H1 (cell line): ENCODE results near the gene UMAD1. TPM values are rescaled to one million over a fixed set of nuclear protein-coding genes. Genes with fewer than 3 reads are reported as not detected.

Experiments
- CTCF ChIA-PET: fragments of 300-600 bp; sonication (Branson Sonifier 250); formaldehyde crosslinking; loops from one replicate; lab custom pipeline; 2021; ENCODE audit not compliant: partially characterized antibody; lab: Charles Lee
- POLR2A ChIA-PET: fragments of 300-600 bp; sonication (Branson Sonifier 250); formaldehyde crosslinking; loops from one replicate; lab custom pipeline; 2021; ENCODE audit warnings: inconsistent platforms; ENCODE audit not compliant: partially characterized antibody; lab: Charles Lee
- DNase-seq, 2 experiments: peaks; one replicate each; pipeline versions ENCODE4 v3.0.0 to v3.0.0-alpha.2; 2010 to 2022; ENCODE audit warnings: low spot score in 2 of 2, low read depth in 1 of 2, mixed read lengths in 1 of 2
- FAIRE-seq: peaks from 2 replicates; lab custom pipeline; 2011; peaks lifted over from hg19 to GRCh38; lab: Jason Lieb, UNC
- H2AFZ ChIP-seq: 2 replicates; pipeline ENCODE4 v1.8.1; 2012; ENCODE audit warnings: low read length, inconsistent platforms
- H2AK5ac ChIP-seq: 2 replicates; pipeline ENCODE4 v1.6.1; 2013; ENCODE audit warnings: low read depth, low read length
- H2BK120ac ChIP-seq: replicated peaks from 2 replicates; pipeline ENCODE3; 2013; ENCODE audit warnings: low read depth, low read length, inconsistent platforms
- H2BK12ac ChIP-seq: 2 replicates; pipeline ENCODE4 v1.6.1; 2013; ENCODE audit warnings: low read depth, low read length
- H2BK15ac ChIP-seq: 2 replicates; pipeline ENCODE4 v1.6.1; 2013; ENCODE audit warnings: low read length
- H2BK20ac ChIP-seq: 2 replicates; pipeline ENCODE4 v1.6.1; 2013; ENCODE audit warnings: low read length
- H2BK5ac ChIP-seq: 2 replicates; pipeline ENCODE4 v1.6.1; 2013; ENCODE audit warnings: low read depth, low read length
- H3K14ac ChIP-seq: 2 replicates; pipeline ENCODE4 v1.6.1; 2013; ENCODE audit warnings: inconsistent platforms; ENCODE audit not compliant: insufficient read length
- H3K18ac ChIP-seq: 2 replicates; pipeline ENCODE4 v1.6.1; 2013; ENCODE audit warnings: low read length; ENCODE audit errors: extremely low read depth
- H3K23ac ChIP-seq: 2 replicates; pipeline ENCODE4 v1.6.1; 2013; ENCODE audit warnings: inconsistent platforms; ENCODE audit not compliant: insufficient read length
- H3K23me2 ChIP-seq: 2 replicates; pipeline ENCODE4 v1.6.1; 2013; ENCODE audit warnings: low read depth, low read length
- H3K27ac ChIP-seq: 2 replicates; pipeline ENCODE4 v1.6.1; 2011; ENCODE audit warnings: low read depth, low read length, inconsistent platforms
- H3K27me3 ChIP-seq, 4 experiments: replicated peaks in 1 of 4; 1 replicate in 1 of 4; 2 replicates in 3 of 4; pipeline versions ENCODE4 v1.6.1 to v1.8.1; 2011 to 2013; ENCODE audit warnings: low read length in 3 of 4, mild to moderate bottlenecking in 3 of 4, inconsistent platforms in 2 of 4, mixed read lengths in 2 of 4, moderate library complexity in 1 of 4; ENCODE audit not compliant: control insufficient read depth in 3 of 4, insufficient read depth in 3 of 4; ENCODE audit errors: extremely low read depth in 1 of 4
- H3K36me3 ChIP-seq, 4 experiments: 2 replicates each; pipeline versions ENCODE4 v1.6.1 to v1.8.1; 2011 to 2013; ENCODE audit warnings: mild to moderate bottlenecking in 4 of 4, low read length in 3 of 4, moderate library complexity in 2 of 4, control low read depth in 1 of 4, inconsistent platforms in 1 of 4; ENCODE audit not compliant: insufficient read depth in 4 of 4, control insufficient read depth in 2 of 4
- H3K4ac ChIP-seq: replicated peaks from 2 replicates; pipeline ENCODE3; 2013; ENCODE audit warnings: low read length, low read depth, mixed read lengths, inconsistent platforms; ENCODE audit not compliant: insufficient read length
- H3K4me1 ChIP-seq, 4 experiments: replicated peaks in 1 of 4; 1 replicate in 1 of 4; 2 replicates in 3 of 4; pipeline versions ENCODE4 v1.6.1 to v1.8.1; 2011 to 2013; ENCODE audit warnings: low read length in 3 of 4, inconsistent platforms in 2 of 4, mixed read lengths in 1 of 4; ENCODE audit not compliant: insufficient read depth in 4 of 4, control insufficient read depth in 3 of 4
- H3K4me2 ChIP-seq, 2 experiments: 2 replicates each; pipeline versions ENCODE4 v1.6.1 to v1.8.1; 2011 to 2013; ENCODE audit warnings: low read depth in 2 of 2, low read length in 2 of 2, control low read depth in 1 of 2, inconsistent platforms in 1 of 2, mild to moderate bottlenecking in 1 of 2; ENCODE audit not compliant: insufficient read depth in 1 of 2
- H3K4me3 ChIP-seq, 4 experiments: fragments of 200-600, 300-600 bp in 1 of 4; sonication (generic), shearing (Covaris generic), sonication (Bioruptor Twin) in 1 of 4; 2 replicates each; pipeline versions ENCODE4 v1.5.1 to v1.8.1; 2011 to 2016; ENCODE audit warnings: low read length in 4 of 4, low read depth in 3 of 4, control low read depth in 2 of 4, inconsistent platforms in 2 of 4, mild to moderate bottlenecking in 2 of 4, mixed read lengths in 1 of 4, moderate library complexity in 1 of 4; ENCODE audit not compliant: insufficient read depth in 2 of 4; ENCODE audit errors: extremely low read depth in 1 of 4
- H3K56ac ChIP-seq: replicated peaks from 2 replicates; pipeline ENCODE3; 2013; ENCODE audit warnings: low read depth, mild to moderate bottlenecking, mixed read lengths, low read length, inconsistent platforms; ENCODE audit not compliant: insufficient read length
- H3K79me1 ChIP-seq: 2 replicates; pipeline ENCODE4 v1.6.1; 2013; ENCODE audit warnings: low read depth, low read length, control low read depth
- H3K79me2 ChIP-seq, 2 experiments: 2 replicates each; pipeline versions ENCODE4 v1.6.1 to v1.8.1; 2012 to 2013; ENCODE audit warnings: low read length in 2 of 2, mild to moderate bottlenecking in 2 of 2, inconsistent platforms in 1 of 2; ENCODE audit not compliant: insufficient read depth in 2 of 2, control insufficient read depth in 1 of 2
- H3K9ac ChIP-seq, 4 experiments: replicated peaks in 1 of 4; 1 replicate in 1 of 4; 2 replicates in 3 of 4; pipeline versions ENCODE4 v1.6.1 to v1.8.1; 2011 to 2013; ENCODE audit warnings: low read depth in 3 of 4, low read length in 3 of 4, control low read depth in 2 of 4, mild to moderate bottlenecking in 2 of 4, moderate library complexity in 2 of 4, inconsistent platforms in 1 of 4; ENCODE audit errors: extremely low read depth in 1 of 4
- H3K9me3 ChIP-seq, 2 experiments: 2 replicates each; pipeline versions ENCODE4 v1.6.1 to v1.8.1; 2012 to 2013; ENCODE audit warnings: mild to moderate bottlenecking in 2 of 2, moderate library complexity in 2 of 2, control low read depth in 1 of 2, inconsistent platforms in 1 of 2, low read depth in 1 of 2, low read length in 1 of 2, mixed read lengths in 1 of 2; ENCODE audit not compliant: insufficient read depth in 2 of 2
- H4K20me1 ChIP-seq, 2 experiments: replicated peaks in 1 of 2; 2 replicates each; pipeline versions ENCODE3 to v1.8.1; 2011 to 2013; ENCODE audit warnings: inconsistent platforms in 2 of 2, low read length in 2 of 2, mild to moderate bottlenecking in 1 of 2; ENCODE audit not compliant: insufficient read depth in 2 of 2, control insufficient read depth in 1 of 2
- H4K5ac ChIP-seq: 2 replicates; pipeline ENCODE4 v1.6.1; 2013; ENCODE audit warnings: low read length, low read depth, mixed read lengths, inconsistent platforms; ENCODE audit not compliant: insufficient read length
- H4K8ac ChIP-seq: 2 replicates; pipeline ENCODE4 v1.8.0; 2013; ENCODE audit warnings: mild to moderate bottlenecking, moderate library complexity, low read length, inconsistent platforms; ENCODE audit not compliant: insufficient read depth; ENCODE audit errors: extremely low read depth
- H4K91ac ChIP-seq: replicated peaks from 2 replicates; pipeline ENCODE3; 2013; ENCODE audit warnings: low read length, mixed read lengths, inconsistent platforms; ENCODE audit not compliant: insufficient read length
- EZH2 ChIP-seq: fragments of 200-600 bp; sonication (generic); IDR thresholded peaks from 2 replicates; pipeline ENCODE4 v1.7.1; 2012; ENCODE audit warnings: low read depth, mild to moderate bottlenecking, moderate library complexity, low read length, inconsistent platforms; ENCODE audit not compliant: severe bottlenecking
- RAD21 ChIP-seq, 2 experiments: IDR thresholded peaks in 1 of 2; conservative IDR thresholded peaks in 1 of 2; 2 replicates each; pipeline ENCODE4 v1.6.1; 2011; ENCODE audit warnings: low read depth in 2 of 2, low read length in 2 of 2, improper control_type of control experiment in 1 of 2, inconsistent platforms in 1 of 2, mild to moderate bottlenecking in 1 of 2, moderate library complexity in 1 of 2
- SIX5 ChIP-seq: IDR thresholded peaks from 2 replicates; pipeline ENCODE4 v1.6.1; 2011; ENCODE audit warnings: mild to moderate bottlenecking, low read depth, low read length
- TAF1 ChIP-seq: IDR thresholded peaks from 2 replicates; pipeline ENCODE4 v1.6.1; 2011; ENCODE audit warnings: mild to moderate bottlenecking, low read depth, low read length
- TBP ChIP-seq: IDR thresholded peaks from 2 replicates; pipeline ENCODE4 v1.6.1; 2011; ENCODE audit warnings: low read depth, low read length, improper control_type of control experiment
- WGBS, 2 experiments: shearing (Covaris generic) in 1 of 2; methylation state at CpG; one replicate each; pipeline versions ENCODE4 v1.1.6 to v1.1.7; 2013 to 2015; ENCODE audit warnings: low lambda C conversion rate in 2 of 2, mixed read lengths in 2 of 2, inconsistent platforms in 1 of 2, low coverage in 1 of 2, missing lambda C conversion rate in 1 of 2; ENCODE audit not compliant: insufficient replicate concordance in 2 of 2, insufficient coverage in 1 of 2, insufficient read length in 1 of 2; ENCODE audit errors: extremely low coverage in 1 of 2, missing lambda C conversion rate in 1 of 2; 5-methylcytosine and 5-hydroxymethylcytosine counted together
- polyA plus RNA-seq, 7 experiments: library from polyadenylated mRNA; depleted of rRNA in 3 of 7; stranded (reverse) in 5 of 7; unstranded in 2 of 7; fragments of >200 nt in 5 of 7; fragments of 200-250 nt in 2 of 7; gene quantifications; 1 replicate in 5 of 7; 2 replicates in 1 of 7; 4 replicates in 1 of 7; pipeline versions ENCODE4 v1.2.1 to v1.2.3, GENCODE V29; 2011 to 2013; ENCODE audit warnings: missing spikeins in 2 of 7, mixed read lengths in 2 of 7
- total RNA-seq: library from RNA; stranded (reverse); fragmentation: NEBNext Ultra II Directional; extraction: Animal tissue kit (Norgen Biotek cat#: 25700); gene quantifications from 2 replicates; pipeline ENCODE4 v1.2.1, GENCODE V29; 2021
- TF ChIP-seq, protein P1 (sequence below): IDR thresholded peaks from 2 replicates; pipeline ENCODE4 v1.6.1; 2012; ENCODE audit warnings: inconsistent platforms

The UMAD1 gene
- total and polyA plus RNA-seq, 2 of the 8 experiments (the other 6 are each of a cell fraction or from before 2014, with no cell fraction given): 10.4 to 12.3 TPM

GRCh38 chr7:7647495-7648036, 7.0 kb downstream of the UMAD1 start:
- Histone ChIP-seq H3K4me3 (no peak overlapping the region), H4K8ac (no peak overlapping the region), H2AK5ac (no peak overlapping the region), H3K4ac (no peak overlapping the region), H2BK12ac (no peak overlapping the region), H2BK15ac (no peak overlapping the region), H4K91ac (no peak overlapping the region), H2BK5ac (no peak overlapping the region), H3K79me2 (peaks cover 0 to 38% of the 10 kb centered on the region in 2 experiments; a peak in 3 of 4 replicates), H3K27ac (no peak overlapping the region), H3K4me1 (peaks cover 0 to 3% (median 0%) of the 10 kb centered on the region in 4 experiments; a peak in 1 of 7 replicates), H2BK20ac (no peak overlapping the region), H4K20me1 (no peaks in the 10 kb centered on the region), H3K14ac (no peak overlapping the region), H4K5ac (no peak overlapping the region), H3K36me3 (no peaks in the 10 kb centered on the region), H3K9me3 (no peaks in the 10 kb centered on the region), H3K18ac (no peak overlapping the region), H3K9ac (no peak overlapping the region), H3K56ac (no peak overlapping the region), H3K23ac (no peak overlapping the region), H3K79me1 (peaks cover 3% of the 10 kb centered on the region), H3K23me2 (no peaks in the 10 kb centered on the region), H2AFZ (no peak overlapping the region), H3K4me2 (no peak overlapping the region), H2BK120ac (no peak overlapping the region), H3K27me3 (no peaks in the 10 kb centered on the region)
- TF ChIP-seq RAD21 (IDR thresholded peaks at IDR 0.05 in 1 of 2, conservative IDR thresholded peaks at IDR 0.05 in 1 of 2; ENCODE audit: low read depth in 2 of 2, low read length in 2 of 2): no peak
- no peak for TF ChIP-seq TBP
- TF ChIP-seq, protein P1, sequence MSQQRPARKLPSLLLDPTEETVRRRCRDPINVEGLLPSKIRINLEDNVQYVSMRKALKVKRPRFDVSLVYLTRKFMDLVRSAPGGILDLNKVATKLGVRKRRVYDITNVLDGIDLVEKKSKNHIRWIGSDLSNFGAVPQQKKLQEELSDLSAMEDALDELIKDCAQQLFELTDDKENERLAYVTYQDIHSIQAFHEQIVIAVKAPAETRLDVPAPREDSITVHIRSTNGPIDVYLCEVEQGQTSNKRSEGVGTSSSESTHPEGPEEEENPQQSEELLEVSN: no peak
- no peak for TF ChIP-seq TAF1
- TF ChIP-seq EZH2: no peak
- TF ChIP-seq SIX5: no peak
- ChIA-PET CTCF (interaction anchor here (0.6 to 2.3 kb wide), 3 partner anchors 14 to 531 kb away, joined by 3 to 9 read pairs (median 3); no protein-coding TSS in a partner anchor), POLR2A (interaction anchor here (0.6 kb wide), 1 partner anchor 220 kb away, joined by 3 read pairs; no protein-coding TSS in a partner anchor)
- 70% methylated on average over 6 of the region's 6 CpGs; no CpG with 5 or more reads in 1 of the 2 experiments for WGBS, 2 experiments
- no peak for DNase-seq
- FAIRE-seq: no peak
